HepG2 (cell line): Measurements from ENCODE around the gene MYL12B. TPM values are rescaled to one million over a fixed set of nuclear protein-coding genes. Genes with fewer than 3 reads are reported as not detected.

Experiments
- AGO1 ChIP-seq: fragments of 200-400 bp; formaldehyde crosslinking; IDR thresholded peaks from 2 replicates; pipeline ENCODE4 v1.6.1; 2017; ENCODE audit warnings: mild to moderate bottlenecking, low read depth, low read length, moderate library complexity; ENCODE audit not compliant: poor library complexity, severe bottlenecking
- HNRNPL ChIP-seq: fragments of 200-400 bp; formaldehyde crosslinking; IDR thresholded peaks from 2 replicates; pipeline ENCODE4 v1.6.1; 2017; ENCODE audit warnings: mild to moderate bottlenecking, low read depth, low read length
- HNRNPUL1 ChIP-seq: fragments of 200-400 bp; formaldehyde crosslinking; IDR thresholded peaks from 2 replicates; pipeline ENCODE4 v1.6.1; 2017; ENCODE audit warnings: low read depth, mild to moderate bottlenecking, low read length, moderate library complexity
- KLF13 ChIP-seq: sonication (generic); formaldehyde crosslinking; IDR thresholded peaks from 2 replicates; pipeline ENCODE4 v1.4.0; 2020; ENCODE audit warnings: mild to moderate bottlenecking, missing genetic modification reagents
- LCORL ChIP-seq, 2 experiments: fragments of 450-650 bp in 1 of 2; sonication (generic) in 1 of 2; formaldehyde crosslinking in 1 of 2; IDR thresholded peaks; 2 replicates each; pipeline versions ENCODE4 v1.5.0 to v1.6.1; 2017 to 2020; ENCODE audit warnings: antibody characterized with exemption in 1 of 2, missing genetic modification reagents in 1 of 2
- MED1 ChIP-seq: sonication (generic); formaldehyde crosslinking; IDR thresholded peaks from 2 replicates; pipeline ENCODE4 v1.4.0; 2020; ENCODE audit warnings: missing genetic modification reagents
- PBX2 ChIP-seq: IDR thresholded peaks from 2 replicates; pipeline ENCODE4 v1.6.1; 2016; ENCODE audit warnings: control low read depth
- RORA ChIP-seq: sonication (generic); formaldehyde crosslinking; IDR thresholded peaks from 2 replicates; pipeline ENCODE4 v1.5.0; 2020; ENCODE audit warnings: mild to moderate bottlenecking, missing genetic modification reagents, moderate library complexity
- SP2 ChIP-seq: sonication (generic); formaldehyde crosslinking; IDR thresholded peaks from 2 replicates; pipeline ENCODE4 v1.5.1; 2020; ENCODE audit warnings: mild to moderate bottlenecking, missing genetic modification reagents
- ZBTB4 ChIP-seq: sonication (generic); formaldehyde crosslinking; IDR thresholded peaks from 2 replicates; pipeline ENCODE4 v1.4.0; 2020; ENCODE audit warnings: missing genetic modification reagents, mild to moderate bottlenecking, borderline replicate concordance
- ZC3H4 ChIP-seq: sonication (generic); formaldehyde crosslinking; IDR thresholded peaks from 2 replicates; pipeline ENCODE4 v1.4.0; 2020; ENCODE audit warnings: missing genetic modification reagents, borderline replicate concordance
- ZFP41 ChIP-seq: sonication (generic); formaldehyde crosslinking; IDR thresholded peaks from 2 replicates; pipeline ENCODE4 v1.4.0; 2020; ENCODE audit warnings: mild to moderate bottlenecking, missing genetic modification reagents, borderline replicate concordance
- ZIK1 ChIP-seq: sonication (generic); formaldehyde crosslinking; IDR thresholded peaks from 2 replicates; pipeline ENCODE4 v1.5.0; 2020; ENCODE audit warnings: mild to moderate bottlenecking, low read depth, missing genetic modification reagents, borderline replicate concordance
- ZNF20 ChIP-seq: sonication (generic); formaldehyde crosslinking; IDR thresholded peaks from 2 replicates; pipeline ENCODE4 v1.4.0; 2020; ENCODE audit warnings: mild to moderate bottlenecking, moderate library complexity, missing genetic modification reagents
- ZNF24 ChIP-seq: fragments of 450-650 bp; IDR thresholded peaks from 2 replicates; pipeline ENCODE4 v1.6.1; 2017; ENCODE audit warnings: antibody characterized with exemption, mild to moderate bottlenecking
- ZNF468 ChIP-seq: sonication (generic); formaldehyde crosslinking; IDR thresholded peaks from 2 replicates; pipeline ENCODE4 v1.8.0; 2022; ENCODE audit warnings: mild to moderate bottlenecking, moderate library complexity, missing genetic modification reagents
- ZNF674 ChIP-seq: sonication (generic); formaldehyde crosslinking; IDR thresholded peaks from 2 replicates; pipeline ENCODE4 v1.5.0; 2020; ENCODE audit warnings: low read depth, mild to moderate bottlenecking, missing genetic modification reagents
- polyA plus RNA-seq, 8 experiments: library from polyadenylated mRNA; depleted of rRNA in 3 of 8; stranded (reverse) in 7 of 8; unstranded in 1 of 8; fragments of >200 nt; fragmentation: Illumina TruSeq in 4 of 8; extraction: Trizol in 4 of 8; gene quantifications; 2 replicates each; pipeline versions ENCODE4 v1.2.1 to v1.2.3, GENCODE V29; 2011 to 2016; ENCODE audit warnings: low read depth in 4 of 8, missing spikeins in 1 of 8, mixed read lengths in 1 of 8; ENCODE audit not compliant: insufficient read depth in 1 of 8
- total RNA-seq, 5 experiments: library from RNA; depleted of rRNA; stranded (reverse); fragments of >200 nt; fragmentation: Illumina TruSeq; extraction: Trizol; gene quantifications; 2 replicates each; pipeline ENCODE4 v1.2.3, GENCODE V29; 2016; ENCODE audit warnings: low read depth in 1 of 5
- TF ChIP-seq, protein P1 (sequence below): sonication (generic); formaldehyde crosslinking; IDR thresholded peaks from 2 replicates; pipeline ENCODE4 v1.5.0; 2020; ENCODE audit warnings: missing genetic modification reagents
- TF ChIP-seq, protein P2 (sequence below): sonication (generic); formaldehyde crosslinking; conservative IDR thresholded peaks from 2 replicates; pipeline ENCODE4 v1.8.0; 2022; ENCODE audit warnings: low read depth, missing genetic modification reagents
- TF ChIP-seq, protein P3 (sequence below): IDR thresholded peaks from 2 replicates; pipeline ENCODE4 v1.6.1; 2016; ENCODE audit warnings: mild to moderate bottlenecking

MYL12B gene
- total and polyA plus RNA-seq, 2 of the 13 experiments (the other 11 are each of a cell fraction or from before 2014, with no cell fraction given): 265 to 340 TPM

- TF ChIP-seq PBX2 (CRISPR knock-in tag) (no peak), ZNF468 (CRISPR knock-in tag) (no peak), ZC3H4 (CRISPR knock-in tag) (no peak), SP2 (peak; percentile 37), ZIK1 (CRISPR knock-in tag) (no peak; the same call in 1 of the 2 replicates), ZNF674 (CRISPR knock-in tag) (no peak), ZNF24 (no peak; the same call in 1 of the 2 replicates), ZBTB4 (CRISPR knock-in tag) (peak; percentile 42; the same call in 1 of the 2 replicates), LCORL (IDR thresholded peaks at IDR 0.05) (no peak), LCORL (CRISPR knock-in tag; IDR thresholded peaks at IDR 0.05) (no peak), HNRNPL (no peak), AGO1 (peak; percentile 61), HNRNPUL1 (no peak), MED1 (CRISPR knock-in tag) (peak; percentile 62), ZNF20 (CRISPR knock-in tag) (no peak), RORA (CRISPR knock-in tag) (no peak), ZFP41 (0 out of 2 replicates have a peak, but pooled peaks have one; percentile 56), KLF13 (CRISPR knock-in tag) (no peak)
- TF ChIP-seq, protein P1, sequence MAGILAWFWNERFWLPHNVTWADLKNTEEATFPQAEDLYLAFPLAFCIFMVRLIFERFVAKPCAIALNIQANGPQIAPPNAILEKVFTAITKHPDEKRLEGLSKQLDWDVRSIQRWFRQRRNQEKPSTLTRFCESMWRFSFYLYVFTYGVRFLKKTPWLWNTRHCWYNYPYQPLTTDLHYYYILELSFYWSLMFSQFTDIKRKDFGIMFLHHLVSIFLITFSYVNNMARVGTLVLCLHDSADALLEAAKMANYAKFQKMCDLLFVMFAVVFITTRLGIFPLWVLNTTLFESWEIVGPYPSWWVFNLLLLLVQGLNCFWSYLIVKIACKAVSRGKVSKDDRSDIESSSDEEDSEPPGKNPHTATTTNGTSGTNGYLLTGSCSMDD (CRISPR knock-in tag): no peak
- TF ChIP-seq, protein P2, sequence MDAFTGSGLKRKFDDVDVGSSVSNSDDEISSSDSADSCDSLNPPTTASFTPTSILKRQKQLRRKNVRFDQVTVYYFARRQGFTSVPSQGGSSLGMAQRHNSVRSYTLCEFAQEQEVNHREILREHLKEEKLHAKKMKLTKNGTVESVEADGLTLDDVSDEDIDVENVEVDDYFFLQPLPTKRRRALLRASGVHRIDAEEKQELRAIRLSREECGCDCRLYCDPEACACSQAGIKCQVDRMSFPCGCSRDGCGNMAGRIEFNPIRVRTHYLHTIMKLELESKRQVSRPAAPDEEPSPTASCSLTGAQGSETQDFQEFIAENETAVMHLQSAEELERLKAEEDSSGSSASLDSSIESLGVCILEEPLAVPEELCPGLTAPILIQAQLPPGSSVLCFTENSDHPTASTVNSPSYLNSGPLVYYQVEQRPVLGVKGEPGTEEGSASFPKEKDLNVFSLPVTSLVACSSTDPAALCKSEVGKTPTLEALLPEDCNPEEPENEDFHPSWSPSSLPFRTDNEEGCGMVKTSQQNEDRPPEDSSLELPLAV (CRISPR knock-in tag): no peak
- TF ChIP-seq, protein P3, sequence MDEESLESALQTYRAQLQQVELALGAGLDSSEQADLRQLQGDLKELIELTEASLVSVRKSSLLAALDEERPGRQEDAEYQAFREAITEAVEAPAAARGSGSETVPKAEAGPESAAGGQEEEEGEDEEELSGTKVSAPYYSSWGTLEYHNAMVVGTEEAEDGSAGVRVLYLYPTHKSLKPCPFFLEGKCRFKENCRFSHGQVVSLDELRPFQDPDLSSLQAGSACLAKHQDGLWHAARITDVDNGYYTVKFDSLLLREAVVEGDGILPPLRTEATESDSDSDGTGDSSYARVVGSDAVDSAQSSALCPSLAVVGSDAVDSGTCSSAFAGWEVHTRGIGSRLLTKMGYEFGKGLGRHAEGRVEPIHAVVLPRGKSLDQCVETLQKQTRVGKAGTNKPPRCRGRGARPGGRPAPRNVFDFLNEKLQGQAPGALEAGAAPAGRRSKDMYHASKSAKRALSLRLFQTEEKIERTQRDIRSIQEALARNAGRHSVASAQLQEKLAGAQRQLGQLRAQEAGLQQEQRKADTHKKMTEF (CRISPR knock-in tag): no peak; the same call in 1 of the 2 replicates
Observed at GRCh38 chr18:3247240-3248061, 14.5 kb upstream of the MYL12B start, which contains the start of gene MYL12A (continued).
